Neural progenitor cell (in vitro differentiated cells): ENCODE measurements around the gene FGFR2. TPM values are rescaled to one million over a fixed set of nuclear protein-coding genes. Genes with fewer than 3 reads are reported as not detected.

Experiments
- DNase-seq: peaks from one replicate; pipeline ENCODE4 v3.0.0-alpha.2; 2016; ENCODE audit warnings: low spot score
- H2AFZ ChIP-seq: fragments of 200-600 bp; sonication (generic); replicated peaks from 2 replicates; pipeline ENCODE4 v1.6.1; 2016; ENCODE audit warnings: antibody characterized with exemption
- H3F3A ChIP-seq: fragments of 200-600 bp; sonication (generic); 2 replicates; pipeline ENCODE4 v1.6.1; 2016; ENCODE audit warnings: antibody characterized with exemption, low read depth
- H3K27ac ChIP-seq: fragments of 200-600 bp; sonication (generic); 2 replicates; pipeline ENCODE4 v1.5.1; 2016; ENCODE audit warnings: mild to moderate bottlenecking
- H3K27me3 ChIP-seq: fragments of 200-600 bp; sonication (generic); 2 replicates; pipeline ENCODE4 v1.6.1; 2016; ENCODE audit warnings: mild to moderate bottlenecking, moderate library complexity
- H3K36me3 ChIP-seq: fragments of 200-600 bp; sonication (generic); 2 replicates; pipeline ENCODE4 v1.5.1; 2016
- H3K4me1 ChIP-seq: fragments of 200-600 bp; sonication (generic); 2 replicates; pipeline ENCODE4 v1.6.1; 2016; ENCODE audit warnings: mixed run types
- H3K4me2 ChIP-seq: fragments of 200-600 bp; sonication (generic); 2 replicates; pipeline ENCODE4 v1.6.1; 2016
- H3K4me3 ChIP-seq: fragments of 200-600 bp; sonication (generic); 2 replicates; pipeline ENCODE4 v1.5.1; 2016
- H3K79me2 ChIP-seq: fragments of 200-600 bp; sonication (generic); 2 replicates; pipeline ENCODE4 v1.6.1; 2016; ENCODE audit warnings: low read depth
- H3K9ac ChIP-seq: fragments of 200-600 bp; sonication (generic); 2 replicates; pipeline ENCODE4 v1.6.1; 2016
- H3K9me3 ChIP-seq: fragments of 200-600 bp; sonication (generic); 2 replicates; pipeline ENCODE4 v1.5.1; 2016; ENCODE audit warnings: low read depth
- H4K20me1 ChIP-seq: fragments of 200-600 bp; sonication (generic); 2 replicates; pipeline ENCODE4 v1.6.1; 2016; ENCODE audit warnings: low read depth
- H3K27ac Mint-ChIP-seq: 3 replicates; pipeline ENCODE4 v1.8.0; 2021; ENCODE audit warnings: mixed read lengths
- H3K27me3 Mint-ChIP-seq: 2 replicates; pipeline ENCODE4 v1.8.0; 2022; ENCODE audit warnings: low read depth, mild to moderate bottlenecking, inconsistent platforms, moderate library complexity, mixed read lengths; ENCODE audit not compliant: insufficient read depth
- H3K36me3 Mint-ChIP-seq: 3 replicates; pipeline ENCODE4 v1.8.0; 2021; ENCODE audit warnings: mixed read lengths
- H3K4me1 Mint-ChIP-seq: 3 replicates; pipeline ENCODE4 v1.8.0; 2021; ENCODE audit warnings: mixed read lengths
- H3K4me3 Mint-ChIP-seq: 3 replicates; pipeline ENCODE4 v1.8.0; 2021; ENCODE audit warnings: mild to moderate bottlenecking, moderate library complexity, mixed read lengths
- H3K9me3 Mint-ChIP-seq: 3 replicates; pipeline ENCODE4 v1.8.0; 2020; ENCODE audit warnings: mixed read lengths
- EZH2 ChIP-seq: fragments of 200-600 bp; sonication (generic); IDR thresholded peaks from 2 replicates; pipeline ENCODE4 v1.6.1; 2017; ENCODE audit warnings: antibody characterized with exemption, mild to moderate bottlenecking, moderate library complexity
- EZH2phosphoT487 ChIP-seq: fragments of 200-600 bp; sonication (generic); IDR thresholded peaks from 2 replicates; pipeline ENCODE4 v1.6.1; 2017; ENCODE audit warnings: antibody characterized with exemption
- total RNA-seq: library from RNA; depleted of rRNA; stranded (reverse); fragments of >200 nt; gene quantifications from 2 replicates; pipeline ENCODE4 v1.2.3, GENCODE V29; 2015; ENCODE audit warnings: low replicate concordance
- TF ChIP-seq, protein P1 (sequence below): fragments of 200-600 bp; sonication (generic); IDR thresholded peaks from 2 replicates; pipeline ENCODE4 v1.5.1; 2017; ENCODE audit warnings: antibody characterized with exemption, mild to moderate bottlenecking

The FGFR2 gene
- total RNA-seq, 1 donor from 2014 or later: 99.1 TPM

GRCh38 chr10:121526801-121527221, 71.4 kb downstream of the FGFR2 start:
- peak overlapping the region; percentile 63 for H3K4me3 Mint-ChIP-seq
- Histone ChIP-seq H3K36me3 (peaks cover 1% of the 10 kb centered on the region), H3K9me3 (no peaks in the 10 kb centered on the region), H3K4me2 (peak overlapping the region; percentile 59), H3K27me3 (no peaks in the 10 kb centered on the region), H3K79me2 (peaks cover 93% of the 10 kb centered on the region), H3K4me1 (peaks cover 70% of the 10 kb centered on the region), H3F3A (peaks cover 53% of the 10 kb centered on the region), H3K9ac (no peak overlapping the region), H2AFZ (no peak overlapping the region), H3K4me3 (no peak overlapping the region), H3K27ac (peak overlapping the region; percentile 86), H4K20me1 (peaks cover 61% of the 10 kb centered on the region)
- no peaks in the 10 kb centered on the region for H3K9me3 Mint-ChIP-seq
- peaks cover 3% of the 10 kb centered on the region for H3K27me3 Mint-ChIP-seq
- peaks cover 27% of the 10 kb centered on the region for H3K36me3 Mint-ChIP-seq
- peak; percentile 86 for DNase-seq
- H3K4me1 Mint-ChIP-seq: peaks cover 79% of the 10 kb centered on the region
- TF ChIP-seq EZH2 (no peak), EZH2phosphoT487 (no peak)
- TF ChIP-seq, protein P1, sequence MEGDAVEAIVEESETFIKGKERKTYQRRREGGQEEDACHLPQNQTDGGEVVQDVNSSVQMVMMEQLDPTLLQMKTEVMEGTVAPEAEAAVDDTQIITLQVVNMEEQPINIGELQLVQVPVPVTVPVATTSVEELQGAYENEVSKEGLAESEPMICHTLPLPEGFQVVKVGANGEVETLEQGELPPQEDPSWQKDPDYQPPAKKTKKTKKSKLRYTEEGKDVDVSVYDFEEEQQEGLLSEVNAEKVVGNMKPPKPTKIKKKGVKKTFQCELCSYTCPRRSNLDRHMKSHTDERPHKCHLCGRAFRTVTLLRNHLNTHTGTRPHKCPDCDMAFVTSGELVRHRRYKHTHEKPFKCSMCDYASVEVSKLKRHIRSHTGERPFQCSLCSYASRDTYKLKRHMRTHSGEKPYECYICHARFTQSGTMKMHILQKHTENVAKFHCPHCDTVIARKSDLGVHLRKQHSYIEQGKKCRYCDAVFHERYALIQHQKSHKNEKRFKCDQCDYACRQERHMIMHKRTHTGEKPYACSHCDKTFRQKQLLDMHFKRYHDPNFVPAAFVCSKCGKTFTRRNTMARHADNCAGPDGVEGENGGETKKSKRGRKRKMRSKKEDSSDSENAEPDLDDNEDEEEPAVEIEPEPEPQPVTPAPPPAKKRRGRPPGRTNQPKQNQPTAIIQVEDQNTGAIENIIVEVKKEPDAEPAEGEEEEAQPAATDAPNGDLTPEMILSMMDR: no peak
- peak overlapping the region; percentile 93 for H3K27ac Mint-ChIP-seq

GRCh38 chr10:121526135-121526790, 72.0 kb downstream of the FGFR2 start:
- no peaks in the 10 kb centered on the region for H3K27me3 ChIP-seq
- no peak overlapping the region for H3K4me3 ChIP-seq
- no peaks in the 10 kb centered on the region for H3K9me3 ChIP-seq
- H3K4me2 ChIP-seq: peak overlapping the region; percentile 59
- peaks cover 64% of the 10 kb centered on the region for H3K4me1 ChIP-seq
- H4K20me1 ChIP-seq: peaks cover 55% of the 10 kb centered on the region
- Mint-ChIP-seq H3K36me3 (peaks cover 28% of the 10 kb centered on the region), H3K4me1 (peaks cover 76% of the 10 kb centered on the region), H3K27me3 (peaks cover 3% of the 10 kb centered on the region), H3K9me3 (no peaks in the 10 kb centered on the region), H3K27ac (peak overlapping the region; percentile 93), H3K4me3 (no peak overlapping the region)
- peak overlapping the region; percentile 86 for H3K27ac ChIP-seq
- no peak overlapping the region for H3K9ac ChIP-seq
- TF ChIP-seq, protein P1: no peak
- TF ChIP-seq EZH2 (no peak), EZH2phosphoT487 (no peak)
- H3F3A ChIP-seq: peaks cover 49% of the 10 kb centered on the region
- H3K79me2 ChIP-seq: peaks cover 93% of the 10 kb centered on the region
- DNase-seq: peak; percentile 28
- peaks cover 4% of the 10 kb centered on the region for H3K36me3 ChIP-seq
- no peak overlapping the region for H2AFZ ChIP-seq

DNA sequence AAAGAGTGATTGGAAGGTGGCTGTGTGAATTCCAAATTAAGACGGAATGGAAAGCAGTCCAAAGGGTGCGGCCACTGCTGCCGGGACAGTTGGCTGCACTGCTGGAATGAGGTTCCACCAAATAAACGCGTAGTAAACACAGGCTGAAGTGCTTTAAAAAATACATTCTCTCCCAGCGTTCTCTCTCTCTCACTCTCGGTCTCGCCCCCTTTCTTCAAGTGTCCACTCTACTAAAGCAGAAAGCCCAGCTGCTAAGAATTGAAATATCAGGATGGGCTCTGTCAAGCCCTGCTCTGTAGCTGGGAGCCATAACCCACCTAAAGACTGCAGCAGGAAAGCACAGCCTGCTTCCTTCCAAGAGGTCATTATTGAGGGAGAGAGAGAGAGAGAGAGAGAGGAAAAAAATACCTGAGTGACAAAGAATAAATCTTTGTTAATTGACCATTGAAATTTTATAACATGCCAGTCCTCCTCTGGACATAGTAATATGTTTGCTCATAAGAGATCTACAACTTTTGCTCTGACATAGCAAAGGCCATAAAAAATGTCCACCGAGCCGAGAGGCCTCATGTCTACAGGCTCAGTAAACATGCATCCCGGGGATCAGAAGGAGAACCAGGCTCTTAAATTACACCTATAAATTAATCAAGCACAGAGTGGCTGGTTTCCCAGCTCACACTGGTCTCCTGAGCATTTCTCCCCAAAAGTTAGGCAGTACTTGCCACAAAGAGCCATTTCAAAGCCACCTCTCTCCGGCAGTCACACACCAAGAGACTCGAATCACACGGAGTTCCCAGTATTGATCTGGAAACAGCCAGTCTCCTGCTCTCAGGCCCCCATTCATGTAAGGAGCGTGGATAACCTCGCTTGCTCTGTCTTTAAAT, 72.8 kb downstream of the FGFR2 start:
- Histone ChIP-seq H3K9ac (no peak overlapping the region), H4K20me1 (peaks cover 54% of the 10 kb centered on the region), H2AFZ (no peak overlapping the region), H3K4me1 (peaks cover 58% of the 10 kb centered on the region), H3K9me3 (no peaks in the 10 kb centered on the region), H3K79me2 (peaks cover 90% of the 10 kb centered on the region), H3K27me3 (no peaks in the 10 kb centered on the region), H3K36me3 (peaks cover 4% of the 10 kb centered on the region), H3F3A (peaks cover 49% of the 10 kb centered on the region), H3K27ac (peak overlapping the region; percentile 86), H3K4me2 (peak overlapping the region; percentile 59), H3K4me3 (no peak overlapping the region)
- Mint-ChIP-seq H3K27me3 (peaks cover 3% of the 10 kb centered on the region), H3K4me3 (peak overlapping the region; percentile 48), H3K4me1 (peaks cover 73% of the 10 kb centered on the region), H3K27ac (peak overlapping the region; percentile 93), H3K36me3 (peaks cover 28% of the 10 kb centered on the region), H3K9me3 (no peaks in the 10 kb centered on the region)
- TF ChIP-seq, protein P1: no peak
- TF ChIP-seq EZH2phosphoT487: no peak
- no peak for TF ChIP-seq EZH2
- no peak for DNase-seq
